Measurements from ENCODE around the gene OR2V2. TPM values are rescaled to one million over a fixed set of nuclear protein-coding genes. Genes with fewer than 3 reads are reported as not detected.

The OR2V2 gene
- total RNA-seq, 1 donor from 2014 or later, result not detected

- H3K4me3 ChIP-seq, result no peak overlapping the region
- H3K27ac ChIP-seq, result no peak overlapping the region
- no peaks in the 10 kb centered on the region for H3K9me3 ChIP-seq
- intact Hi-C loops (cut with DNase I), result no loop called here
- peaks cover 10% of the 10 kb centered on the region for H3K4me1 ChIP-seq
- H3K27me3 ChIP-seq, result peaks cover 94% of the 10 kb centered on the region
- ATAC-seq (peak; percentile 45), DNase-seq (no peak)
- H3K36me3 ChIP-seq, result no peaks in the 10 kb centered on the region
- no peak for TF ChIP-seq CTCF (IDR thresholded peaks at IDR 0.05)
Observed at GRCh38 chr5:181170237-181170825, 22.9 kb downstream of the OR2V2 start.

GRCh38 chr5:181170996-181171395, 23.6 kb downstream of the OR2V2 start:
- no peak for ATAC-seq
- peaks cover 94% of the 10 kb centered on the region for H3K27me3 ChIP-seq
- intact Hi-C loops (cut with DNase I), result no loop called here
- no peak for TF ChIP-seq CTCF (IDR thresholded peaks at IDR 0.05)
- H3K4me1 ChIP-seq, result peaks cover 10% of the 10 kb centered on the region
- H3K36me3 ChIP-seq, result no peaks in the 10 kb centered on the region
- H3K4me3 ChIP-seq, result no peak overlapping the region
- no peaks in the 10 kb centered on the region for H3K9me3 ChIP-seq
- no peak for DNase-seq
- H3K27ac ChIP-seq, result no peak overlapping the region

DNA sequence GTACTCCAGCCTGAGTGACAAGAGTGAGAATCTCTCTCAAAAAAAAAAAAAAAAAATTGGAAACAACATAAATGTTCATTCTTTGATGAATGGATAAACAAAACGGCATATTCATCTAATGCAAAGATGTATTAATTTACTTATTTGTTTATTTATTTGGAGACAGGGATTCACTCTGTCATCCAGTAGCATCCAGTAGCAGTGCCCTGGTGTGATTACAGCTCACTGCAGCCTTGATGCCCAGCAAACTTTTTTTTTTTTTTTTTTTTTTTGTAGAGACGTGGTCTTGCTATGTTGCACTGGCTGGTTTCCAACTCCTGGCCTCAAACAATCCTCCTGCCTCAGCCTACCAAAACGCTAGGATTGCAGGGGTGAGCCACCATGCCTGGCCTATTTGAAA, 24.4 kb downstream of the OR2V2 start:
- Histone ChIP-seq H3K36me3 (no peaks in the 10 kb centered on the region), H3K27me3 (peaks cover 89% of the 10 kb centered on the region), H3K4me1 (peaks cover 10% of the 10 kb centered on the region), H3K9me3 (no peaks in the 10 kb centered on the region), H3K4me3 (no peak overlapping the region), H3K27ac (no peak overlapping the region)
- intact Hi-C loops (cut with DNase I), result no loop called here
- TF ChIP-seq CTCF (IDR thresholded peaks at IDR 0.05), result no peak
- ATAC-seq, result no peak
- DNase-seq, result no peak

GRCh38 chr5:181173027-181173419, 25.6 kb downstream of the OR2V2 start:
- no peak for TF ChIP-seq CTCF (IDR thresholded peaks at IDR 0.05)
- peaks cover 76% of the 10 kb centered on the region for H3K27me3 ChIP-seq
- no peaks in the 10 kb centered on the region for H3K9me3 ChIP-seq
- no peak for ATAC-seq
- peaks cover 10% of the 10 kb centered on the region for H3K4me1 ChIP-seq
- intact Hi-C loops (cut with DNase I), result no loop called here
- H3K27ac ChIP-seq, result no peak overlapping the region
- DNase-seq, result no peak
- H3K4me3 ChIP-seq, result no peak overlapping the region
- no peaks in the 10 kb centered on the region for H3K36me3 ChIP-seq

DNA sequence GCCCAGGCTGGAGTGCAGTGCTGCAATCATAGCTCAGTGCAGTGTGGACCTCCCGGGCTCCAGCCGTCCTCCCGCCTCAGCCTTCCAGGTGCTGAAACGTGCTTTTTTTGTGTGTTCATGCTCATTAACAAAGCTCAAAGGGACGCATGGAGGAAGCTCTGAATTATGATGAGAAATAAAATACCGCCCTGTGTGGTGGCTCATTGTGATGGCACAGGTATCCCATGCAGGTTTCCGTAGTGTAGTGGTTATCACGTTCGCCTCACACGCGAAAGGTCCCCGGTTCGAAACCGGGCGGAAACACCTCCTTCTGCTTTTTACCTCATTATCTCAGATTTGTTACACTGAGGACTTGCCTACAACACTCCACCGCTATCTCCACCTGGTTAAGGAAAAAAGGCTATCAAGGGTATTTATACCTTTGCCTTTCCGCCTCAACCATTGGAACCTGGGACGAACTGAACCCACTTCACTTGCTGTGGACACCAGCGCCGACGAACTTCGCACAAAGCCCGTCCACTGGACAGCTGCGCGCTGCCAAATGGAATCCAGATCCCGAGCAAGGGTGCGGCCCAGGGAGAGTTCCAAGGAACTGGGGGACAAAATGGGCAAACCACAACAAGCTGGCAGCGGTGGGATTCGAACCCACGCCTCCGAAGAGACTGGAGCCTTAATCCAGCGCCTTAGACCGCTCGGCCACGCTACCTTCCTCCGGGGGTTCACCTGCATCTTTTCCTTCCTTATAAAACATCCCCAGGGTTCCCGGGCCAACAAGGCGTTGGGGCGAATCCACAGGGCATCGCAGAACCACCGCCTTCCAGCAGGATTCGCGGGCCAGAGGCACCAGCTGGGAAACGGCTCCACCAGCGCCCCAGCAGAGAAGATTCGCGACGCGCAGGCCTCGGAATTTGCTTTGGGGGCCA, 26.3 kb downstream of the OR2V2 start:
- ATAC-seq (peak; percentile 35), DNase-seq (no peak)
- peaks cover 10% of the 10 kb centered on the region for H3K4me1 ChIP-seq
- H3K4me3 ChIP-seq, result no peak overlapping the region
- no peaks in the 10 kb centered on the region for H3K36me3 ChIP-seq
- intact Hi-C loops (cut with DNase I), result no loop called here
- H3K27me3 ChIP-seq, result peaks cover 70% of the 10 kb centered on the region
- TF ChIP-seq CTCF (IDR thresholded peaks at IDR 0.05), result no peak
- no peak overlapping the region for H3K27ac ChIP-seq
- H3K9me3 ChIP-seq, result no peaks in the 10 kb centered on the region
